LNCAP (cell line): Measurements from ENCODE around the gene CCDC186.

ENCODE experiments used
- TF ChIP-seq, protein P1 (sequence below): fragments of 450-650 bp; IDR thresholded peaks from 2 replicates; pipeline ENCODE4 v1.5.1; 2017; ENCODE audit warnings: mild to moderate bottlenecking

Gene CCDC186

GRCh38 chr10:114138581-114138980, 35.4 kb downstream of the CCDC186 start:
- TF ChIP-seq, protein P1, sequence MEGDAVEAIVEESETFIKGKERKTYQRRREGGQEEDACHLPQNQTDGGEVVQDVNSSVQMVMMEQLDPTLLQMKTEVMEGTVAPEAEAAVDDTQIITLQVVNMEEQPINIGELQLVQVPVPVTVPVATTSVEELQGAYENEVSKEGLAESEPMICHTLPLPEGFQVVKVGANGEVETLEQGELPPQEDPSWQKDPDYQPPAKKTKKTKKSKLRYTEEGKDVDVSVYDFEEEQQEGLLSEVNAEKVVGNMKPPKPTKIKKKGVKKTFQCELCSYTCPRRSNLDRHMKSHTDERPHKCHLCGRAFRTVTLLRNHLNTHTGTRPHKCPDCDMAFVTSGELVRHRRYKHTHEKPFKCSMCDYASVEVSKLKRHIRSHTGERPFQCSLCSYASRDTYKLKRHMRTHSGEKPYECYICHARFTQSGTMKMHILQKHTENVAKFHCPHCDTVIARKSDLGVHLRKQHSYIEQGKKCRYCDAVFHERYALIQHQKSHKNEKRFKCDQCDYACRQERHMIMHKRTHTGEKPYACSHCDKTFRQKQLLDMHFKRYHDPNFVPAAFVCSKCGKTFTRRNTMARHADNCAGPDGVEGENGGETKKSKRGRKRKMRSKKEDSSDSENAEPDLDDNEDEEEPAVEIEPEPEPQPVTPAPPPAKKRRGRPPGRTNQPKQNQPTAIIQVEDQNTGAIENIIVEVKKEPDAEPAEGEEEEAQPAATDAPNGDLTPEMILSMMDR = no peak

DNA sequence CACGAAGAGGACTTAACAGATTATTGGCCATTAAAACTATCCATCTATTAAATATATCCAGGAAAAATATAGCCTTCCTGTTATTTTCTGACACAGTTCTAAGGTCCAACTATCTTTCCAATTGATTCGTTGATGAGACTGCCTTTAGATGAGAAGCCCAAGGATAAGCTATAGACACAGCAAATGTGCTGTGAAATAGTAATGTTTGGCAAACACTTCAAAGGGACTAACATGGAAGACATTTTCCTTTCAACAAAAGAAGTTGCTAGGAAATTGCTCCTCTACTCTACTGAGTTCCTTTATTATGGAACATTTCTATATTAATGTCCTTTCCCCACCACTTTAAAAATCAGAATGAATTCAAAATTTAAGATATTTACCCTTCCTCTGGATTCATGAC, 38.5 kb downstream of the CCDC186 start:
- TF ChIP-seq, protein P1 = no peak

DNA sequence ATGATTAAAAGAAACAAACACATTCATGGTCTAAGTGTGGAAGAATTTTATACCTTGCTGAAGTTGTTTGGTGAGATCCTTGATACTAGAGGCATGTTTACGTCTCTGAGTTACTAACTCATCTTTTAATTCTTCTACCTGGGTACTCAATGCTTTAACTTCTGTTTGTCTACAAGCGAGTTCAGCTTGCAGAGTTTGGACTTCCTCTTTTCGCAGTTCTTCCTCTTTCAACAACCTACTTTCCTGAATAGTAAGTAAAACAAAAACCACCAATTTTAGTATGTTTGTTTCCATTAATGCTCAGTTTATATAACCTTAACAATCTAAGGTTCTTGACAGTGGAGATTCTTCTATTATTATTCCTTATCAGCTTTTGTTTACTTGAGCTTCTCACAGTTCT, 42.9 kb downstream of the CCDC186 start:
- TF ChIP-seq, protein P1 = no peak

DNA sequence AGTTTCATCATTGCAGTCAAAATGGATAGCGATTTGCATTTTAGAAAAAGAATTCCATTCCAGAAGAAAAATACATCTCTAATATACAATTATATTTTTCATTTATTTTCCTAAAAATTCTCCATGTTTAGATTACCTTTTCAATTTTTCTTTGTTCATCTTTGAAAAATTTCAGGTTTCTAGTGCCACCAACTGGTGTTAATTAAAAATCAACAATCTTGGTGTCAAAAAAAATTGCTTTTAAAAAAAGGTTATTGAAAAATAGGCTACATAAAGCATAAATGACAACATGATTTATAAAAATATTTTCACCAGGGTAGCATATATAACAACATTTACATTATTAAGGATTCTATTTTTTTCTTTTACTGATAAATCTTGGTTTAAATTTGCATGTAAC, 53.0 kb downstream of the CCDC186 start:
- TF ChIP-seq, protein P1 = peak; percentile 26; the same call in 1 of the 2 replicates

- TF ChIP-seq, protein P1 = no peak
Observed at GRCh38 chr10:114118514-114118913, 55.5 kb downstream of the CCDC186 start.

- TF ChIP-seq, protein P1 = no peak
Observed at GRCh38 chr10:114117728-114118127, 56.3 kb downstream of the CCDC186 start.

DNA sequence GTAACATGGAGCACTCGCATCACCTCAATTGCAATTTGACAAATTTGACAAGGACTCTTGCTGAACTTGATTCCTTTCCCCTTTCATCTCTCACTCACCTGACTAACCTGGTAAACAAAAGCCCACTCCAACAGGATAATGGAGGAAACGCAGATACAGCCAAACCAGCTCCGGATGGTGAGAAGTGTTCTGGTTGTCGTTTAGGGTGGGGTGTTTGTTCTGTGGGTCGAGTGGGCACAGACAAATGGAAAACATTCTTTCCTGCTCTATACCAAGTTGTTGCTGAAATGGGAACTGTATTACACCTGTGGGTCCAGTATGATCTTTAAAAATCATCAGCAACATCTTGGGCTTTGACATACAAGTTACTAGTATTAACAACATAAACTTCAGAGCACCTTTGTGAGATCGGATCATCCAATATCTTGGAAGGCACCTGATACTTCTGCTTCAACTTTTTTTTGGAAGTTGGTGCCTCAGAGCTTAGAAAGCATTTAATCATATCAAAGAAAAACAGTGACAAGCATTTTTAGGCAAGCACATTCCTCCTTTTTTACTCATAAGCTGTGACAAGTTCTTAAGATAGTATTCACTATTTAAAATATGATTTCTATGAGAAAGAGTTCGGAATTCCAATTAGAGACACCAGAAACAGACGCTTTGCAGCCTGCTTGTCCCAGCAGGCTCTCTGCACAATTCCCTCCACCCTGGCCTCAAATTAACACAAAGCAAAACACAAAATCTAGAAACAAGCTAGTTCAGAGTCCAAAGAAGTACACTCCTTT, 58.1 kb downstream of the CCDC186 start:
- TF ChIP-seq, protein P1 = no peak
